Measurements from ENCODE around the gene SH3BP5L. TPM values are rescaled to one million over a fixed set of nuclear protein-coding genes. Genes with fewer than 3 reads are reported as not detected.
"Not testable (repeated sequence)": the region's sequence is repeated elsewhere in the genome, so short reads cannot be mapped to it uniquely, and the experiment has no call there.

The SH3BP5L gene
- total and polyA plus RNA-seq, 2 donors: 12.7 to 21.8 TPM

- H3K4me1 ChIP-seq (ENCODE audit: insufficient read depth); H3K4me3 ChIP-seq (ENCODE audit: low read depth, low read length); H3K36me3 ChIP-seq (ENCODE audit: insufficient read depth); DNase-seq (ENCODE audit: extremely low spot score); H3K27ac ChIP-seq (ENCODE audit: low read depth): not testable (repeated sequence)
- 43% methylated on average over 2 of the region's 3 CpGs for WGBS
These were observed 5.0 kb upstream of the SH3BP5L start for GRCh38 chr1:248830718-248831017.

DNA sequence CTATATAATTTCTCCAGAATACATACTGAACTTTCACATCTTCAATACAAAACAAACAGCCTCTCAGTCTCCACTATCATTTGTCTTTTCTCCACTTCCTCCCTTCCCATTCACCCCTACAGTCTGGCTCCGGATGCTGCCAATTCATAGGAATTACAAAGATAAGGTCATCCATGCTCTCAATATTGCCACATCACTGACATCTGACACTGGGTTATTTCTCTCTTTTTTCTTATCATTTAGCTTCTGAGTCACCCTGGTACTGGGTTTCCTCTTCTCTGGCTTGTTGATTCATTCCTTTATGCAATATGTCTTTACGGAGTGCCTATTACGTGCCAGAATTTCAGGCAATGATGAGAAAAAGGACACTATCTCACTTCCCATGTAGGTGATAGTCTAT is 3.1 kb upstream of the SH3BP5L start:
- Histone ChIP-seq H3K4me1 (ENCODE audit: insufficient read depth) (peaks cover 5% of the 10 kb centered on the region), H3K36me3 (ENCODE audit: insufficient read depth) (no peaks in the 10 kb centered on the region), H3K4me3 (ENCODE audit: low read depth, low read length) (no peak overlapping the region), H3K27ac (ENCODE audit: low read depth) (no peak overlapping the region)
- DNase-seq (ENCODE audit: extremely low spot score): no peak
- 64% methylated on average over 3 of the region's 3 CpGs for WGBS

DNA sequence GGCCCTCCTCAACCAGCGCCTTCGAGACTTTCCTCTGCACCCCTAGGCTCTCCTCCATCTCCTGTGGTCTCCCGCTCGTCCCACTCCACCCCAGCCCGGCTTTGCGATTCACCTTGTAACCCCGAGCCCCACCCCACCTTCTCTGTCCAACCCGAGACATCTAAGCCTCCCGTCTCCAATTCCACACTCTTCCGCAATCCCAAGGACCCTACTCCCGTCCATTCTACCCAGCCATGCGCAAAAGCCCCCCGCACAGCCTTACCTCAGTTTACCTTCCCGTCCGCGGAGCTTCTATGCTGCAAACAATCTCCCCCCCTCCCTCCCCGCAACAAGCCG is 174 bp downstream of the SH3BP5L start:
- DNase-seq (ENCODE audit: extremely low spot score): no peak
- Histone ChIP-seq H3K4me1 (ENCODE audit: insufficient read depth) (peaks cover 5% of the 10 kb centered on the region), H3K4me3 (ENCODE audit: low read depth, low read length) (peak overlapping the region; percentile 79), H3K36me3 (ENCODE audit: insufficient read depth) (no peaks in the 10 kb centered on the region), H3K27ac (ENCODE audit: low read depth) (peak overlapping the region; percentile 69)
- 1% methylated on average over 18 of the region's 18 CpGs for WGBS

GRCh38 chr1:248825136-248825535 is 579 bp downstream of the SH3BP5L start:
- Histone ChIP-seq H3K4me3 (ENCODE audit: low read depth, low read length) (peak overlapping the region; percentile 79), H3K4me1 (ENCODE audit: insufficient read depth) (peaks cover 5% of the 10 kb centered on the region), H3K27ac (ENCODE audit: low read depth) (no peak overlapping the region), H3K36me3 (ENCODE audit: insufficient read depth) (no peaks in the 10 kb centered on the region)
- WGBS: 26% methylated on average over 10 of the region's 10 CpGs
- DNase-seq (ENCODE audit: extremely low spot score): no peak

DNA sequence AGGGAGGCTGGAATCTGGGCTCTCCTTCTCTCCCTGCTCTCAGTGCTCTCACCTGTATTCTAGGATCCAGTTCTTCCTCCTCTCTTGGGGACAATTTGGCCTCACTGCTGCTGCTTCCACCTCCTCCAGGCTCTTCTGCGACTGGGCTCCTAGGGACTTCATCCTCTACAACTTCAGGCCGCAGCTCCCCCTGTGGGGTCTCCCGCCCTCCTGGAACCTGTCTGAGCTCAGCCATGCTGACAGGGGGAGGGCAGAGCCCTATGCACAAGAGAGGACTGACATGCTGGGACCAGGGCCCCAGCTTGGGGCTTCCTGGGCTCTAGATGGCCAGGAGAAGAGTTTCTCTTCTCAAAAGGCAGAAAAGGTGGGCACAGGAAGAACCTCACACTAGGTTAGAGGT is 1.0 kb downstream of the SH3BP5L start:
- no peak for DNase-seq (ENCODE audit: extremely low spot score)
- 91% methylated on average over 3 of the region's 3 CpGs for WGBS
- Histone ChIP-seq H3K27ac (ENCODE audit: low read depth) (no peak overlapping the region), H3K4me3 (ENCODE audit: low read depth, low read length) (peak overlapping the region; percentile 79), H3K36me3 (ENCODE audit: insufficient read depth) (no peaks in the 10 kb centered on the region), H3K4me1 (ENCODE audit: insufficient read depth) (peaks cover 5% of the 10 kb centered on the region)

- no peak for DNase-seq (ENCODE audit: extremely low spot score)
- Histone ChIP-seq H3K4me1 (ENCODE audit: insufficient read depth) (peaks cover 5% of the 10 kb centered on the region), H3K4me3 (ENCODE audit: low read depth, low read length) (no peak overlapping the region), H3K27ac (ENCODE audit: low read depth) (no peak overlapping the region), H3K36me3 (ENCODE audit: insufficient read depth) (no peaks in the 10 kb centered on the region)
- WGBS: 98% methylated on average over 1 of the region's 1 CpG
These were observed 1.4 kb downstream of the SH3BP5L start for GRCh38 chr1:248824301-248824700.

GRCh38 chr1:248823517-248824001 is 2.2 kb downstream of the SH3BP5L start:
- WGBS: 85% methylated on average over 2 of the region's 2 CpGs
- Histone ChIP-seq H3K27ac (ENCODE audit: low read depth) (no peak overlapping the region), H3K4me3 (ENCODE audit: low read depth, low read length) (no peak overlapping the region), H3K36me3 (ENCODE audit: insufficient read depth) (no peaks in the 10 kb centered on the region), H3K4me1 (ENCODE audit: insufficient read depth) (peaks cover 5% of the 10 kb centered on the region)
- no peak for DNase-seq (ENCODE audit: extremely low spot score)

DNA sequence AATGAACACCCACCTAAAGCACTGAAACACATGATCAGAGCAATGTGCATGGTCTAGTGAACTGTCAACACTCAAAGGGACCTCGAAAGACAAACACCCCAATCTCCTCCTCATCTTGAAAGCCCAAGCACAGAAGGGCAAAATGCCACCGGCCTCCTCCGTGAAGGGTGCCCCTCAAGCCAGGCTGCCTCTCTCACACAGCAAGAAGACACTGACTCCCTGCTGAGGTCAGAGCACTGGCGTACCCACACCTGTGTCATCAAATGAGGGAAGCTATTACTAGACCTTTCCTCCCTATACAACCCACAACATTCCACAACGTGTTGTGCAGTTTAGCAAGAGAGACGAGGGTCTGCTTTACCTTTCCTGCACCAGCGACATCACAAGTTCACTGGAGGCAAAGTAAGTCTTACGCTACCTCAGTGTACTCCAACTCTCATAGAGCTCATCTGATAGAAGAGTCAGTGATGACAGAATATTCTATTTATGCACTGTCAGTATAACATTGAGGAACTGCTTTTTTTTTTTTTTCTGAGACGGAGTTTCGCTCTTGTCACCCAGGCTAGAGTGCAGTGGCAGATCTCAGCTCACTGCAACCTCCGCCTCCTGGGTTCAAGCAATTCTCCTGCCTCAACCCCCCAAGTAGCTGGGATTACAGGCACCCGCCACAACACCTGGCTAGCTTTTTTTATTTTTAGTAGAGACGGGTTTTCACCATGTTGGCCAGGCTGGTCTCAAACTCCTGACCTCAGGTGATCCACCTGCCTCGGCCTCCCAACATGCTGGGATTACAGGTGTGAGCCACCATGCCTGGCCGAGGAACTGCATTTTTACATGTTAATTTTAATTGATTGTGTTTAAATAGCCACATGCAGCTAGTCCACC is 3.3 kb downstream of the SH3BP5L start:
- Histone ChIP-seq H3K4me1 (ENCODE audit: insufficient read depth) (peaks cover 5% of the 10 kb centered on the region), H3K4me3 (ENCODE audit: low read depth, low read length) (no peak overlapping the region), H3K36me3 (ENCODE audit: insufficient read depth) (no peaks in the 10 kb centered on the region), H3K27ac (ENCODE audit: low read depth) (no peak overlapping the region)
- DNase-seq (ENCODE audit: extremely low spot score): no peak
- 84% methylated on average over 15 of the region's 15 CpGs for WGBS

GRCh38 chr1:248821641-248822040 is 4.1 kb downstream of the SH3BP5L start:
- no peak overlapping the region for H3K27ac ChIP-seq (ENCODE audit: low read depth)
- no peaks in the 10 kb centered on the region for H3K36me3 ChIP-seq (ENCODE audit: insufficient read depth)
- 93% methylated on average over 7 of the region's 7 CpGs for WGBS
- H3K4me1 ChIP-seq (ENCODE audit: insufficient read depth): peaks cover 3% of the 10 kb centered on the region
- DNase-seq (ENCODE audit: extremely low spot score): no peak
- no peak overlapping the region for H3K4me3 ChIP-seq (ENCODE audit: low read depth, low read length)

DNA sequence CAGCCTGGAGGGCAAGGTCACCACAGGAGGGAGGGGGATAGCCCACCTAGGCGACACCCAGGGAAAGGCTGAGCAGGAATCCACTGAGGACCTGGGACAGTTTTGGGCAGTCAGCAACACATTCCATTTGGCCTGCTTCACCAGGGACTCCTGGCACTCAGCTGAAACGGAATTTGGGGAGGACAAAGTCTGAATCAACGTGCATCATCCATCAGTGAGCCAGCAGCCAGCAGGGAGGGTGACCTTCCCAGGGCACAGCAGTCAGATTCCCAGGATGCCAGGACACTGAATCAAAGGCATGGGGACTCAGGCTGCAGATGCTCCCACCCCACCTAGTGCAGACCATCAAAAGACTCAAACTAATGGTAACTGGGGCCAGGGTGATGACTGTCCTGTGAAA is 4.6 kb downstream of the SH3BP5L start:
- Histone ChIP-seq H3K27ac (ENCODE audit: low read depth) (no peak overlapping the region), H3K4me1 (ENCODE audit: insufficient read depth) (peaks cover 3% of the 10 kb centered on the region), H3K4me3 (ENCODE audit: low read depth, low read length) (no peak overlapping the region), H3K36me3 (ENCODE audit: insufficient read depth) (no peaks in the 10 kb centered on the region)
- WGBS: 61% methylated on average over 3 of the region's 3 CpGs
- no peak for DNase-seq (ENCODE audit: extremely low spot score)

GRCh38 chr1:248820041-248820585 is 5.6 kb downstream of the SH3BP5L start:
- Histone ChIP-seq H3K4me1 (ENCODE audit: insufficient read depth) (peaks cover 3% of the 10 kb centered on the region), H3K4me3 (ENCODE audit: low read depth, low read length) (no peak overlapping the region), H3K27ac (ENCODE audit: low read depth) (no peak overlapping the region), H3K36me3 (ENCODE audit: insufficient read depth) (no peaks in the 10 kb centered on the region)
- 82% methylated on average over 7 of the region's 7 CpGs for WGBS
- no peak for DNase-seq (ENCODE audit: extremely low spot score)

- 83% methylated on average over 5 of the region's 5 CpGs for WGBS
- Histone ChIP-seq H3K36me3 (ENCODE audit: insufficient read depth) (peaks cover 3% of the 10 kb centered on the region), H3K4me3 (ENCODE audit: low read depth, low read length) (no peak overlapping the region), H3K27ac (ENCODE audit: low read depth) (no peak overlapping the region), H3K4me1 (ENCODE audit: insufficient read depth) (no peaks in the 10 kb centered on the region)
- no peak for DNase-seq (ENCODE audit: extremely low spot score)
These were observed 7.0 kb downstream of the SH3BP5L start for GRCh38 chr1:248818505-248819374.

DNA sequence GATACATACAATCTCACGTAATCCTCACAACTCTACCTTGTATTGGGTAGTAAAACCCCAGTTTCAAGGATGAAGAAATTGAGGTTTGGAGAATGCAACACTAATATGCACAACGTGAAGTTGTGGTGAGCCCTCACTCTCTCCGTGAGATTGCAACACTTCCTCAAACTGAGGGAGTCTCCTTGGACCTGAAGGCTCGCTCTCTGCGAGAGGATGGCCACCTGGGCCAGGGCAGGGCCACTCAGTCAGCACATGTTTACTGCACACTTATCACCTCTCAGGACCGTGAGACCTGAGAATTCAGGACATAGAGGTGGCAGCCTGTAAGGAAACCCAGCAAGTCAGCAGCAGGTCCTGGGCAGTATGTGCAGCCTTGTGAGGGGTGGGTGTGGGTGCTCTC is 8.7 kb downstream of the SH3BP5L start:
- Histone ChIP-seq H3K36me3 (ENCODE audit: insufficient read depth) (peaks cover 3% of the 10 kb centered on the region), H3K4me1 (ENCODE audit: insufficient read depth) (no peaks in the 10 kb centered on the region), H3K27ac (ENCODE audit: low read depth) (no peak overlapping the region), H3K4me3 (ENCODE audit: low read depth, low read length) (no peak overlapping the region)
- DNase-seq (ENCODE audit: extremely low spot score): no peak
- WGBS: 87% methylated on average over 6 of the region's 6 CpGs

All from urinary bladder (tissue), 4 donors.